CD4-positive, alpha-beta T cell treated with Interleukin-10 for 1 hour (primary cell): Measurements from ENCODE around the gene RHOBTB3.
"Not testable (repeated sequence)": the region's sequence is repeated elsewhere in the genome, so short reads cannot be mapped to it uniquely, and the experiment has no call there.

ENCODE experiments used
- DNase-seq: peaks from one replicate; pipeline ENCODE4 v3.0.0-alpha.2; 2020

Gene RHOBTB3

GRCh38 chr5:95730730-95731570 lies at the start of gene RHOBTB3:
Gene RHOBTB3, plus strand, starts transcription at chr5:95731336. Its CDS starts 347 bp downstream, at chr5:95731683.
- DNase-seq, result peak; percentile 28

- no peak for DNase-seq
These were observed 48.2 kb upstream of the RHOBTB3 start, which contains the start of gene SPATA9 for GRCh38 chr5:95682891-95683290. Gene SPATA9, minus strand, starts transcription at chr5:95682991. Its CDS starts 137 bp downstream, at chr5:95682854.

GRCh38 chr5:95684361-95684760 lies 46.8 kb upstream of the RHOBTB3 start:
- no peak for DNase-seq

GRCh38 chr5:95686651-95687050 lies 44.5 kb upstream of the RHOBTB3 start:
- DNase-seq, result no peak

GRCh38 chr5:95689680-95690079 lies 41.5 kb upstream of the RHOBTB3 start:
- DNase-seq, result no peak

- DNase-seq, result no peak
These were observed 40.8 kb upstream of the RHOBTB3 start for GRCh38 chr5:95690333-95690732.

- no peak for DNase-seq
These were observed 33.1 kb upstream of the RHOBTB3 start for GRCh38 chr5:95697781-95698681.

DNA sequence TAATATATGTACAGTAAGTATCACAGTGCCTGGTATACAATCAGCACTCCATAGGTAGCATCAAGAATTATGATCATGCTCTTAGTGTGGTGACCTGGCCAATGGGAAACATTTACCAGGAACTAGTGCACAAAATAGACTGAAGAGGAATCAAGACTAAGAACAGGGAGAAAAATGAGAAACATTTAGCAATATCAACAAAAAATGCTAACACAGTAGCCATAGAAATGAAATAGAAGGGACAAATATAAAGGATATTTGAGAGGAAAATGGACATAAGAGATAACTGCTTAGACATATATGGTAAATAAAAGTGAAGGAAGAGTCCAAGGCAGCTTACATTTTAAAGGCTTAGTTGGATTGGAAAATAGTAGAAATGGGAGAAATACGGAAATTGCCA lies 31.8 kb upstream of the RHOBTB3 start:
- DNase-seq, result no peak

DNA sequence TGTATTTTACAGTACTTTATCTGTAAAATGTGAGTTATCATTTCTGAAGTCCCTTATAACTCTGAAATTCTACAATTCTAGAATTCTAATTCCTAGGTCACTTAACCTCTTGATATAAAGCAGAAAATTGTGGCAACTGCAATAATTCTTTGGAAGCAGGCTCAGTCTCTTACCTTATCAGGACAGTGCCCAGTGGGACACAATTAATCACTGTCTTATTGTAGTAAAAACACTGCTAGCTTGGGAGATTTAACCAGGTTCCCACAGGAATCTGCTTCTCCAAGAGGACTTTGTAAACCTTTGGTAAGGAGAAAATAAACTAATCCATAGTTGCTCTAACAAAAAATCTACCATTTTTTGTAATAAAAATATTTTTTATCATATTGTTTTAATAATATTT lies 30.1 kb upstream of the RHOBTB3 start:
- DNase-seq, result no peak

DNA sequence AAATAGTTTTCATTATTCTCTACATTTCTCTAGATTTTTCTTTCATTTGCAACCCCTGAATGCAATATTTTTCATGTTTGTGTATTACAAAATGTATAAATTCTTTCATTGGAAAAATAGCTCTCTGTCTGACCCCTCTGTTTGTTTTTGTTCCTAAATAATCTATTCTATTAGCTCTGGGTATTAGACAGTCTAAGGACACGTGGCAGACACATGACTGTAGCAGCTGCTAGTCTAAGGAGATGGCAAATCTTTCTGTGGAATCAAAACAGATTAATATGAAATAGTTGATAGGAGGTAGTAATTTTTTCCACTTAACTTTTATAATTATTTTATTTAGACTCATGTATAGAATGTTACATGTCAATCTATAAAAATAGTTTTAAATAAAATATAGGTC lies 27.0 kb upstream of the RHOBTB3 start:
- DNase-seq, result no peak

DNA sequence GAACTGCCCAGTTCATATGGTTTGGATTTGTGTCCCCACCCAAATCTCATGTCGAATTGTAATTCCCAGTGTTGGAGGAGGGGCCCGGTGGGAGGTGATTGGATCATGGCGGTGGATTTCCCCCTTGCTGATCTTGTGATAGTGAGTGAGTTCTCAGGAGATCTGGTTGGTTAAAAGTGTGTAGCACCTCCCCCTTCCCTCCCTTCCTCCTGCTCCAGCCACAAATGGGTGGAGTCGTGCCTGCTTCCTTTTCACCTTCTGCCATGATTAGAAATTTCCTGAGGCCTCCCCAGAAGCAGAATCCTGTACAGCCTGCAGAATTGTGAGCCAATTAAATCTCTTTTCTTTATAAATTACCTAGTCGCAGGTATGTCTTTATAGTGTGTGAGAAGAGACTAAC lies 24.9 kb upstream of the RHOBTB3 start:
- not testable (repeated sequence) for DNase-seq

GRCh38 chr5:95707055-95707454 lies 24.1 kb upstream of the RHOBTB3 start:
- DNase-seq, result no peak

DNA sequence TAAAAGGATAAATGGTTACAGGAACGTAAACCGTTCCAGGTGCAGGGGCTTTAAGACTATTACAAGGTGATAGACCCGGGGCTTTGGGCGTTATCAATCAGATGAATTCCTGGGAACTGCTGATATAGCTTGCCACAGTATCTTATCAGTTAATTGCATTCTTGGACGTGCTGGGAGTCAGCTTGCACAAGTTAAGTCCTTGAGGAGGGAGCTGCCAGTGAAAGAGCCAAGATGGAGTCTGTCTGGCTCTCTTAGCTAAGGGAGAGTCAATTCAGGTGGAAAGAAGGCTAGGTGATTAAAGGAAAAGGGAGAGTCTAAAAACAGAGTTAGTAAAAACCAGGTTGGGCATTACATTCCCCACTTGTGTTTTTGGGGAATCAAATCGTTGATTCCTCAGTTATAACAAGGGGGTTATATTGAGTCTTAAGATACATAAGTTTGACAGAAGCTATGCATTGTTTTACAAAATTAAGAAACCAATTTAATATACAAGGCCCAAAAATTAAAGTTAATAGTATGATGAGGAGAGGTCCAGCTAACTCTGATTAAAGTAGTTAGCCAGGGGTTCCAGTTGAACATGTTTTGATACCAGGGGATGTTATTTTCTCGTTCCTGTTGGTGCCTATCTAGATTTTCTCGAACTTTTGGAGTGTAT lies 23.5 kb upstream of the RHOBTB3 start:
- not testable (repeated sequence) for DNase-seq

- no peak for DNase-seq
These were observed 22.3 kb upstream of the RHOBTB3 start for GRCh38 chr5:95708876-95709275.

DNA sequence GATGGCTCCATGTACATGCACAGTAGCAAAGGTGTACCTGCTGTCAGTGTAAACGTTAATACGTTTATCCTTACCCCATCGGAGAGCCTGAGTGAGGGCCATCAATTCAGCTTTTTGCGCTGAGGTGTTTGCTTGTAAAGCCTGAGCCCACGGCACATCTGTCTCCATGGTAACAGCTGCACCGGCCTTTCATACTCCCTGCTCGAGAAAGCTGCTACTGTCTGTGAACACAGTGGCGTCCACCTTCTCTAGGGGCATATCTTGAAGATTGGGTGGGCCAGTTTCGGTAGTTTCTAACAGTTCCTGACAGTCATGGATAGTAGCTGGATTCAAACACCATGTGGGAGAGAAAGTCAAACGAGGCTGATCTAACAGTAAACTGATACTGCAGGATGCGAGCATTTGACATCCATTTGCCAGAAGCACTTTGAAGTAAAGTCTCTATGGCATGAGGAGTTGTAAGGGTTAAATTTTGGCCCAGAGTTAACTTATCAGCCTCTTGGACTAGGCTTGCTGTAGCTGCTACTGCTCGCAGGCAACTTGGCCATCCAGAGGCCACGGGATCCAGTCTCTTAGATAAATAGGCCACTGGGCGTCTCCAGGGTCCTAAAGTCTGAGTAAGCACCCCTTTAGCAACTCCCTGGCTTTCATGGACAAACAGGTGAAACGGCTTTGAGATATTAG lies 21.0 kb upstream of the RHOBTB3 start:
- DNase-seq, result no peak

- not testable (repeated sequence) for DNase-seq
These were observed 20.3 kb upstream of the RHOBTB3 start for GRCh38 chr5:95710651-95711500.

DNA sequence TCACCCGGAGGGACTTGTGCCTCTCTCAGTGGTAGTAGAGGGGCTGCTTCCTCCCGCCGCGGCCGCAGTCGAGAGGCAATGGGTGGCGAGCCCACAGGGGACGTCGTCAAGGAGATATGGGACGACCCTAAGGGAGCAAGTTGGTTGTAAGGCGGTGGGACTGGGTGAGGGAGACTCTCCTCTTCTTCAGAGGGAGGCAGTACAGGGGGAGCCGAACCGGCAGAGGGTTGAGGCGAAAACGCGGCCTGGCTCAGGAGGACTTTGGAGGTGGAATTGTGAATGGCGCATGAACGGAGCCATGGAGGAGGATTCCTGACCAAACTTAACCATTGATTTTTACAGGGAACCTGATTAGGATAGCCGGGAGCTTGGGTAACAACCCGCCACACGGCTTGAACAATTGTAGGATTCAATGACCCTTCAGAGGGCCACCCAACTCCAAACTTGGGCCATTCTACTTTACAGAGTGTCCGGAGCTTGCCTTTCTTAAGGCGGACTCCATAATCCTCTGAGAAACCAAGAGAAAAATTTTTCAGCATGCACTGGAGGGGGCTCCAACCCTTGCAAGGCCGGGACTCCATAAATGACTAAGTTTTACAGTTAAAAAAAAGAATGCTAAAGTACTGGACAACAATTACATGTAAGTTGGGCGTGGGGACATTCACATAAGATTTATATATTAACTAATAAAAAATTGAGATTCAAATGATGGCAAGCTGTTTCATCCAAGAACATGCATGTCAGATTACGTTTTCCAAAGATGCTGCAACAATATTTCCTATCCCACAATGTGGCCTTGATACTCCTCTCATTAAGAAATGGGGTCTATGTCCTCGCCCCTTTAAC lies 19.4 kb upstream of the RHOBTB3 start:
- DNase-seq, result no peak

DNA sequence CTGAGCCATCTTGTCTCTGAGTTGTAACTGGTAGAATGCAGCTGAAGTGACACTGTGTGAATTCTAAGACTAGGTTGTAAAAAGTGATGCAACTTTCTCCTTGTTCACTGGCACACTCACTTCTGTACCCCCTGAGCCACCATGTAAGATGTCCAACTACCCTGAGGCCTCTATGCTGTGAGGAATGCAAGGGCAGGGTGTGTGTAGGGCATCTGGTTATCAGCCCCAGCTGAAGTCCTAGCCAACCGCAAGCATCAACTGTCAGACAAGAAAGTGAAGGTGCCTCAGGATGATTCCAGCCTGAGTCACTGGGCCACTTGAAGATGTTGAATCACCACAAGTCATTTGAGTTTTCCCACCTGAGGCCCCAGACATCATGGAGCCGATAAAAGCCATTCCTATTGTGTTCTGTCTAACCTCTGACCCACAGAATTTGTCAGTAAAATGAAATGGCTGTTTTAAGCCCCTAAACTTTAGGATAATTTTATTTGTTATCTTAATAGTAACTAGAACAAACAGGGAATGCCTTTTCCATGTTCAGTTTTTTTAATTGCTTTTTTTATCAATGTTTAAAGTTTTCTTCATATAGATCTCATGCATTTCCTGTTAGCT lies 18.7 kb upstream of the RHOBTB3 start:
- no peak for DNase-seq

DNA sequence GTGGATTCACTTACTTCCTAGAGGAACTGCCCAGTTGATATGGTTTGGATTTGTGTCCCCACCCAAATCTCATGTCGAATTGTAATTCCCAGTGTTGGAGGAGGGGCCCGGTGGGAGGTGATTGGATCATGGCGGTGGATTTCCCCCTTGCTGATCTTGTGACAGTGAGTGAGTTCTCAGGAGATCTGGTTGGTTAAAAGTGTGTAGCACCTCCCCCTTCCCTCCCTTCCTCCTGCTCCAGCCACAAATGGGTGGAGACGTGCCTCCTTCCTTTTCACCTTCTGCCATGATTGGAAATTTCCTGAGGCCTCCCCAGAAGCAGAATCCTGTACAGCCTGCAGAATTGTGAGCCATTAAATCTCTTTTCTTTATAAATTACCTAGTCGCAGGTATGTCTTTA lies 17.9 kb upstream of the RHOBTB3 start:
- not testable (repeated sequence) for DNase-seq
